ENCODE measurements around the gene CRYBG1. TPM values are rescaled to one million over a fixed set of nuclear protein-coding genes. Genes with fewer than 3 reads are reported as not detected.
"Not testable (repeated sequence)": the region's sequence is repeated elsewhere in the genome, so short reads cannot be mapped to it uniquely, and the experiment has no call there.

The CRYBG1 gene
- total RNA-seq, 1 donor from 2014 or later, result 107 TPM

DNA sequence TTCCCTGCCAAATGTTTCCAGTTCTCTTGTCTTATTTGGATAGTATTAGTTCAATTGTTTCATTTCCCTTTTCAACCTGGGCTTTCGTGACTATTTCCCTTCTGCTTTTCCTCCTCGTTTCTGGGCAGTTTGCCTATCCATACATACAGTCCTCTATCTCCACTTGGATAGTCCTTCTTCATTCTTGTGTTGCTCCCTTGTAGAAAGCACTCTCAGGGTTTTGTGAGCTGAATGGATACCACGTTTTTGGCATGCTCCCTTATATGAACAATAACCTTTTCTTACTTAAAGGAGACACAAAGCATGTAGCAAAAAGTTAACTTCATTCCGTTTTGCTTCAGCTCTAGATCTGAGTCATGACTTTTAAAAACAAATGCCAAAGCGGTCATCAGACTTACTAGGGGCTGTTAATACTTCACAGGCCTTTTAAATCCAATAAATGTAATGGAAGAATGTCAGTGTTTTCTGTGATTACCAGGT, 16.6 kb downstream of the CRYBG1 start:
- DNase-seq (ENCODE audit: low spot score), result no peak

DNA sequence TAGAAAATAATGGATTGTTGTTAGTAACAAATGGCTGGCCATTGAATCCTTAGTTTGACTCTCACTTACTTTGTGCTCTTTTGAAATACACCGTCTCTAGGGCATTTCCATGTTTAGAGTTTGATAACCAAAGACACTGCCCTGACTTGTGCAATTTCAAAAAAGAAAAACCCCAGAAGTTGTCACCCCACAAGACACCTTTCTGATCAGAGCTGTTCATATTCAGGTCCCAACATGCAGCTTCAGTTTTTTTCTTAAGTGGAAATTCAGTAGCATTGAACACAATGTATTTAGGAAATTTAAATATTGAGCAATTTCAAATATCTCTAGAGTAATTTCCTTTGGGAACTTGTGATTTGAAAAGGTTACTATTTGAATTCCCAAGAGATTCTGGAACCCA, 19.4 kb downstream of the CRYBG1 start:
- no peak for DNase-seq (ENCODE audit: low spot score)

DNA sequence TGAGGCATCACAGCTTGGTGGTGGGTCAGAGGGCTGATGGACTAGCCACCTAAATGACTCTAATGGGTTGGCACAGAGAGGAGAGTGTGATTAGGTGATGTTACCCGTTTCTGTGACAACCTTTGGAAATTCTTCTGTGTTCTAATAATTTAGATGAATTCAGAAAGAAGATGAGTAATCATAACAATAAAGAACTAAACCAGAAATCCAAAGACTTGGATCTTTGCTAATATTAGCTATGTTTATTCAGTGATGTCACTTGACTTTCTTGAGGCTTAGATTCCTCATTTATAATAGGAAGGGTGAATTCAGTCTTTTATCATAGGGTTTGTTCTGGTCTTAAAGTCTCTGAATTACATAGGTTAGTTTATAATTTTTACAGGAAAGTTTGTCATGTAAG, 19.9 kb downstream of the CRYBG1 start:
- DNase-seq (ENCODE audit: low spot score), result no peak

DNA sequence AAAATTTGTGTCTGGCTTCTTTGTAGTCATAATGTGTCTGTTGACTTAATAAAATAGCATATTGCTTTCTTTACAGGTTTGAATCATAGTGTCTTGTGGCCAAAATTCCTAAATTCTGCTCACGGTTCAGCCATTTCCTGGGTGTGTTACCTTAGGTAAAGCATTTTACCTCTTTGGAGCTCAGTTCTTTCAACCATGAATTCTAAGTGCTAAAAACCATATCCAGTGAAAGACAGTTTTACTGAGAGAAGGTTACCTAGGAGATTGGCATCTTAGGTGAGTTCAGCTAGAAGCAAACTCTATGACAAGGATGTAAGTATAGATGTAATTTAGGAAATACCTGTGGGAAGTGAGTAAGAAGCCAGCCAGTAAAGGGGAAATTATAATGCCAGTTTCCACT, 20.7 kb downstream of the CRYBG1 start:
- no peak for DNase-seq (ENCODE audit: low spot score)

DNA sequence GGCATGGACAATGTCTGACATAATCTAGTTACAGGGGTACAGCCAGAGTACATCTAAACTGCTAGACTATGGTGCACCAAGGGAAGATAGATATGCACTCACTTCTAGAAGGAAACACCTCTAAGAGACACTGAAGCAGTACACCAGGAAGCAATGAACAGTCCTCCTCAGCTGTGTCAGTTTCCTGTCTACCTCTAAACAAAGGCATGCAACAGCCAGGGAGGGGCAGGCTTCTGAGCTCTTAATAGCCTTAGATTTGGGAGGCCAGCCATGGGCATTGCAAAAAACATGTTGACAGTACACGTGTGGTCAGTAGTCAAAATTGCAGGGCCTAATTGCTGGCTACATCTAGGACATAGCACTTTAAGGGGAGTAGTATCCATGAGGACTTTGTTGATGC, 21.4 kb downstream of the CRYBG1 start:
- DNase-seq (ENCODE audit: low spot score), result peak; percentile 49

- DNase-seq (ENCODE audit: low spot score), result no peak
These were observed 23.1 kb downstream of the CRYBG1 start for GRCh38 chr6:106383573-106383972.

DNA sequence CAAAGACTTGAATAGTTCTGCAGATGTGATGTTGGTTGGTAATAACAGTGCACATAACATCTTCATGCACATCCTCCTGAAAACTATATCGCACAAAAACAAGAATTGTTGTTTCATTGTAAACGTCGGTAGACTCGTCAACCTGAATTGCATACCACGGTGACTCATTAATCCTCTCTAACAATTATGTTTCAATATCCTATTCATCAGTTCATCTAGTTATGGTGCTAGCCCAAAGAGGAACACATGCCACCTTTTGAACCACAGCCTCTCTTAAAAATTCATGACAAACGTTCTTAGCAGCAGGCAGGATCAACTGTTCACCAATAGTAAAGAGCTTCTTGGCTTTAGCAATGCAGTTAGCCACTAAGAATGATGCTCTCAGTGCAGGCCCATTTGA, 25.0 kb downstream of the CRYBG1 start:
- no peak for DNase-seq (ENCODE audit: low spot score)

DNA sequence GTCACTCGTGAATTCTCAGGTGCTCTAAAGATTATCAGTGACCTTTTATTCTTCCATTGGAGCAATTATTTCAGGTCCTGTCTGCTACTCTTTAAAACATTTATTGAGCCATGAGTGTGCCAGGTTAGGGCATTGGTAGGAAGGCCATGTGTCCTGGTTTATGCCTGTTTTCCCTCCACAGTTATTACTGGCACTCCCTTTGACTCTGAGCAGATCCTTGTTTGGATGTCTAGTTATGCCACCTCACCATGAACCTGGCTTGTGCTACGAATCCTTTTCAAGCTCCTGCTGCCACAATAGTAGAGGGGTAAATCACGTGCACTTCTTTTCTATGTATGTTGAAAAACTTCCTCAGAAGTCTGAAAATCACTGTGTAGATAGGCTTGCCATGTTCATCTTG, 27.4 kb downstream of the CRYBG1 start:
- DNase-seq (ENCODE audit: low spot score), result no peak

- no peak for DNase-seq (ENCODE audit: low spot score)
These were observed 29.6 kb downstream of the CRYBG1 start for GRCh38 chr6:106390088-106390487.

- DNase-seq (ENCODE audit: low spot score), result no peak
These were observed 36.1 kb downstream of the CRYBG1 start for GRCh38 chr6:106396426-106397220.

- no peak for DNase-seq (ENCODE audit: low spot score)
These were observed 36.9 kb downstream of the CRYBG1 start for GRCh38 chr6:106397431-106397830.

- DNase-seq (ENCODE audit: low spot score), result no peak
These were observed 38.1 kb downstream of the CRYBG1 start for GRCh38 chr6:106398621-106399020.

DNA sequence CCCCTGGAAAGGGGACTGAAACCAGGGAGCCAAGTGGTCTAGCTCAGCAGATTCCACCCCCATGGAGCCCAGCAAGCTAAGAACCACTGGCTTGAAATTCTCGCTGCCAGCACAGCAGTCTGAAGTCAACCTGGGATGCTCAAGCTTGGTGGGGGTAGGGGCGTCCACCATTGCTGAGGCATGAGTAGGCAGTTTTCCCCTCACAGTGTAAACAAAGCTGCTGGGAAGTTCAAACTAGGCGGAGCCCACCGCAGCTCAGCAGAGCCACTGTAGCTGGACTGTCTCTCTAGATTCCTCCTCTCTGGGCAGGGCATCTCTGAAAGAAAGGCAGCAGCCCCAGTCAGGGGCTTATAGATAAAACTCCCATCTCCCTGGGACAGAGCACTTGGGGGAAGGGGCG, 44.5 kb downstream of the CRYBG1 start:
- DNase-seq (ENCODE audit: low spot score), result not testable (repeated sequence)

DNA sequence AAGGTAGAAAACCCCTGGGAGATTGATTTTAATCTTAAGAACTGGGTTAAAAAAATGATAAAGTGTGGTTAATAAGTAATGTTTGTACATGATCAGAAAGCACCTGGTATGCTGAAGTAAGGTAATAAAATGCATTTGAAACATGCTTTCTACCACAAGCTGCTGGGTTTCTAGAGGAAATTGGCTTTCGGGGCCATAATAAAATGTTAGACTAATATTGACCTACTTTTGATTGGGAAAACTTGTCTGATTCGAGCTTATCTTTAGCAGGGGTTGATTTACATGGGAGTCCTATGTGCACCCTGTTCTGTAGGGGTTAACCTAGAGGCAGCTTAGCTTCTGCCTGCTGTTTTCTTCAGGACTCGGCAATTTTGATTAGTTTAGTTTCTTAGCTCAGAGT, 50.5 kb downstream of the CRYBG1 start:
- DNase-seq (ENCODE audit: low spot score), result no peak

DNA sequence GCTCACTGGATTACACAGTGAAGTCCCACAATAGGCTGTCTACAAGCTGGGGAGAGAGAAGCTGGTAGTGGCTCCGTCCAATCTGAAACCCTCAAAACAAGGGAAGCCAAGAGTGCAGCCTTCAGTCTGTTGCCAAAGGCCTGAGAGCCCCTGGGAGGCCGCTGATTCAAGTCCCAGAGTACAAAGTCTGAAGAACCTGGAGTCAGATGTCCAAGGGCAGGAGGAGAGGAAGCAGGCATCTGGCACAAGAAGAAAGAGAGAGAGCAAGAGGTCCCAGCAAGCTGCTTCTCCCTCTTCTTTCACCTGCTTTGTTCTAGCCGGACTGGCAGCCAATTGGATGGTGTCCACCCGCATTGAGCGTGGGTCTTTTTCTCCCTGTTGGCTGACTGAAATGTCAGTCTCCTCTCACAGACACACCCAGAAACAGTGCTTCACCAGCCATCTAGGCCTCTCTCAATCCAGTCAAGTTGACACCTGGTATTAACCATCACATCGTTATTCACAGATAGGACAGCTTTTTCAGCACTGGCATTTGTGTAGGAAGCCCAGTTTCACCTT, 51.2 kb downstream of the CRYBG1 start:
- DNase-seq (ENCODE audit: low spot score), result no peak

GRCh38 chr6:106413016-106413415, 52.5 kb downstream of the CRYBG1 start:
- peak; percentile 58 for DNase-seq (ENCODE audit: low spot score)

DNA sequence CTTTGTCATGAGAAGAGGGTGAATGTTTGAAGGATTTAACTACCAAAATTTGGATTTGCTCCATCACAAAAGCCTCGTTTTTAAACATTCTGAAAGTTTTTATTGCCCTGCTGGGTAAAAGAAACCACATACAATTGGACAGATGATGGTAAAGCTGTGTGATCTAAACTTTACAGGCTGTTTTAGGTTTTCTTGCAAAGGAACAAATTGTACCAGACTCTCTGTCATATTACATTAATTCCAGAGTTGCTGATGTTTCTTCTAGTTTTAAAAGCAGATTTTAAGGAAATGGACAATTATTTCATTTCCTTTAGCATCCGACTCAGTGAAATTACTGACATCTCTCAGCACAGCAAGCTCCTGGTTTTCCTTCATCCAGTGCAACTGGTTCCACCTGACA, 53.2 kb downstream of the CRYBG1 start:
- no peak for DNase-seq (ENCODE audit: low spot score)

- DNase-seq (ENCODE audit: low spot score), result no peak
These were observed 55.4 kb downstream of the CRYBG1 start for GRCh38 chr6:106415921-106416320.

DNA sequence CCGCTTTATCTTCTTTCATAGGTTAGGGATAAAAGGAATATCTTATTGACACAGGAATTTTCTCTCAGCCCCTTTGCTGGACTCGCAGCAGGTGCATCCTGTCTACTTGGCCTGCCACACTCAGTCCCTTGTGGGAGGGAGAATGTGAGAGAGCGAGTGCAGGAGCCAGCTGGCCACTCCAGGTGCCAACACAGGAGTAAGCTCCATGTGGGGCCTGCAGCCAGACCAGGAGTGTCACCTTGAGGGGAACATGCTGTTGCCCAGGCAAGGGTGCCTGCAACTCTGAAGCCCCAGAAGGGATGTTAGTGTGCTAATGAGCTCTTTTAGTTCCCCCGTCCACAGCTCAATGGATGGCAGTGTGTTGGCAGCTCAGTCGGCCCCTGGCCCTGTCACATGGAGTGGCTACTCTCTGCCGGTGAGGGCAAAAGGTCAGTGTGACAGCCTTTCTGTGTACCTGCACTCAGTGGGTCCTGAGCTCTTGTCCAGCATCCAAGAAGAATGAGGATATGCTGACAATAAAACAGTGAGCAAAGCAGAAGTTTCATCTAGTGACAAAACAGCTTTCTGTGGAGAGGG, 57.1 kb downstream of the CRYBG1 start:
- no peak for DNase-seq (ENCODE audit: low spot score)

DNA sequence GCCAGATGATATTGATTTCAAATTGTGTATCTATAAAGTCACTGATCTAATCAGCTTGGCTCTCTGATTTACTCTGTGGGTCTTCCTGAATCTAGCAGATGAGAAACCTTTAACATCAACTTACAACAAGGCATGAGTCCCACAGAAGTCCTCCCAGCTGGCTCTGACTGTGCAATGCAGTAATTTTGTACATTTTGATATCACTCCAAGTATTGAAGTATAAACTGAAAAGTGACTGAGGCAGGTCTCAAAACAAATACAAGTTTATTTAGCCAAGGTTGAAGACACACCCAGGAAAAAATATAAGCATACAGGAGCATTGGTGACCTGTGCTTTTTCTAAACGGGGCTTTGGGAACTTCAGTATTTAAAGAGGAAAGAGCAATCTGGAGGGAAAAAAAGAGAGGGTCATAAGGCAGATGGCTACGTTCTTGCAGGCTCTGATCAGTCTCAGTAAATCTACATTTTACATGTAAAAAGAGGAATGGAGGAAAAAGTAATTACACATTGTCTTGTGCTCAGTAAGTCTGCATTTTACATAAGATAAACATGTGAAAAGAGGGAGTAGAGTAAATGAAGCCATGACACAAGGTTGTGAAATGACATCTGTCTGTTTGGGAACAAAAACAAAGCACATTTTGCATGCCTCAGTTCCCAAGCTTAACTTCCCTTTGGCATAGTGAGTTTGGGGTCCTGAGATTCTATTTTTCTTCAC, 59.5 kb downstream of the CRYBG1 start:
- DNase-seq (ENCODE audit: low spot score), result no peak

DNA sequence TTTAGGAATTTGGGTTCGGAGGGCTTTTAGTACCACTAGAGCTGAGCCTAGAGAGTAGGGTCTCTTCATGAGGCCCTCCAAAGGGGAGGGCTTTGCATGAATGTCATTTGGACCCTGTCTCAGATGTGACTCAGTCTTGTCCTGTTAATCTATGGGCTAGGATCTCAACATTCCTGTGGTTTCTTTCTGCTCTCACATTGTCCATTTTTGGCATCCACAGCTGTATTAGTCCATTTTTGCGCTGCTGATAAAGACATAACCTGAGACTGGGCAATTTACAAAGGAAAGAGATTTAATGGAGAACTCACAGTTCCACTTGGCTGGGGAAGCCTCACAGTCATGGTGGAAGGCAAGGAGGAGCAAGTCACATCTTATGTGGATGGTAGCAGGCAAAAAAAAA, 61.0 kb downstream of the CRYBG1 start:
- DNase-seq (ENCODE audit: low spot score), result no peak

DNA sequence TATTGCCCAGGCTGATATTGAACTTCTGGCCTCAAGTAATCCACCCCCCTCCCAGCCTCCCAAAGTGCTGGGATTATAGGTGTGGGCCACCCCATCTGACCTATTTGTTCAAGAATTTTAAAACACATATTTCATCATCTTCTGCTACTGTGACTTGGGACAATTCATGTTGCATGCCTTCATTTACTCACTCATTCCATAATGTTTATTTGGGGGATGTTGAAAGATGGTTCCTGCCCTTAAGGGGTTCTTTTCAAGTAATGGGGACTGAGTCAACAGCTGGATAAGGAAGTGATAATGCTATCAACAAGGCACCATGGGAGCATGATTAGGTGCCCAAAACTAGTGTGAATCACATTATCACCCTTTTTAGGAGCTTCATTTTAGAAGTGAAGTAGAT, 62.0 kb downstream of the CRYBG1 start:
- DNase-seq (ENCODE audit: low spot score), result no peak

GRCh38 chr6:106425382-106425781, 64.9 kb downstream of the CRYBG1 start:
- no peak for DNase-seq (ENCODE audit: low spot score)
